ENCODE data around the gene OR51S1. TPM values are rescaled to one million over a fixed set of nuclear protein-coding genes. Genes with fewer than 3 reads are reported as not detected.

Gene OR51S1
- total RNA-seq, 6 experiments from 2014 or later: not detected

DNA sequence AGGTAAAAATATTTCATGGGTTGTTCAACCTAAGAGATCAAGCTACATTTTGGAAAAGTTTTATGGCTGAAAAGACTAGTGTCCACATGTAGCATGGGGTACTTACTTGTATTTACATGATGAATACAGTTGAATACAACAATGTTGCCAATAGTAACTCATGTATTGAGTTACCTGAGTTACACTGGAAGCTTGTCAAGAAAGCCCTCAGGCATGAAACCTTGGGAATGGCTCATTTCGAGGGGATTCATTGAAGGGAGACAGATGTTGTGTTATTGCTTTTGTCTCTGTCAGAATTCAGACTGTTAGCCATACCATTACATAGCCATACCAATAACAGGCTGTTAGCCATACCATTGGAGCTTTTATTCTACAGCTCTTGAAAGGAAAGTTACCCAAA, 18.7 kb downstream of the OR51S1 start:
- H3K27me3 Mint-ChIP-seq (ENCODE audit: insufficient read depth): no peaks in the 10 kb centered on the region
- TF ChIP-seq, protein P1, sequence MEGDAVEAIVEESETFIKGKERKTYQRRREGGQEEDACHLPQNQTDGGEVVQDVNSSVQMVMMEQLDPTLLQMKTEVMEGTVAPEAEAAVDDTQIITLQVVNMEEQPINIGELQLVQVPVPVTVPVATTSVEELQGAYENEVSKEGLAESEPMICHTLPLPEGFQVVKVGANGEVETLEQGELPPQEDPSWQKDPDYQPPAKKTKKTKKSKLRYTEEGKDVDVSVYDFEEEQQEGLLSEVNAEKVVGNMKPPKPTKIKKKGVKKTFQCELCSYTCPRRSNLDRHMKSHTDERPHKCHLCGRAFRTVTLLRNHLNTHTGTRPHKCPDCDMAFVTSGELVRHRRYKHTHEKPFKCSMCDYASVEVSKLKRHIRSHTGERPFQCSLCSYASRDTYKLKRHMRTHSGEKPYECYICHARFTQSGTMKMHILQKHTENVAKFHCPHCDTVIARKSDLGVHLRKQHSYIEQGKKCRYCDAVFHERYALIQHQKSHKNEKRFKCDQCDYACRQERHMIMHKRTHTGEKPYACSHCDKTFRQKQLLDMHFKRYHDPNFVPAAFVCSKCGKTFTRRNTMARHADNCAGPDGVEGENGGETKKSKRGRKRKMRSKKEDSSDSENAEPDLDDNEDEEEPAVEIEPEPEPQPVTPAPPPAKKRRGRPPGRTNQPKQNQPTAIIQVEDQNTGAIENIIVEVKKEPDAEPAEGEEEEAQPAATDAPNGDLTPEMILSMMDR (IDR thresholded peaks at IDR 0.05): no peak

DNA sequence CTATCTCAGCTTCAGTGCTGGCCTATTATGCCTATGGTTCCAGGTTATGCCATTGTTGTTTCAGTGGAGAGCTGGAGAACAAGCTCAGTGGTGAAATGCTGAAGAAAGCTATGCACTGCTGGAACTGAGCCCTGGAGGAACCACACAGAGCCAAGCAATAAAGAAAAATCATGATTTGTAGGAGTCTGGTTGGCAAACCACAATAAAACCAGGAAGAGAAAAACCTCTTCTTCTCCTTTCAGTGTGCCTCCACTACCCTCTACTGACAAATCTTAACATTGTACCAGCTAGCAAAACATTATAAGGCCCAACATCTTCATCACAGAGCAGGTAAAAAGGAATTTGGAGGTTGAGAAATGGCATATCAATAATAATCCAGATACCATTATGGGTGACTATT, 22.6 kb downstream of the OR51S1 start:
- no peak overlapping the region for H3K27ac Mint-ChIP-seq
- no peak overlapping the region for H3K4me3 Mint-ChIP-seq
- H3K36me3 Mint-ChIP-seq (ENCODE audit: low read depth): no peaks in the 10 kb centered on the region
- H3K4me1 Mint-ChIP-seq (ENCODE audit: low read depth): no peaks in the 10 kb centered on the region
- DNase-seq: no peak
- TF ChIP-seq, protein P1 (IDR thresholded peaks at IDR 0.05): no peak
- H3K9me3 Mint-ChIP-seq: peaks cover 34% of the 10 kb centered on the region
- H3K27me3 Mint-ChIP-seq (ENCODE audit: insufficient read depth): no peaks in the 10 kb centered on the region

More for the DNA sequence above, 18.7 kb downstream of the OR51S1 start:
- no peak for DNase-seq
- Mint-ChIP-seq H3K27ac (no peak overlapping the region), H3K9me3 (peaks cover 26% of the 10 kb centered on the region), H3K4me1 (ENCODE audit: low read depth) (no peaks in the 10 kb centered on the region), H3K4me3 (no peak overlapping the region), H3K36me3 (ENCODE audit: low read depth) (no peaks in the 10 kb centered on the region)

DNA sequence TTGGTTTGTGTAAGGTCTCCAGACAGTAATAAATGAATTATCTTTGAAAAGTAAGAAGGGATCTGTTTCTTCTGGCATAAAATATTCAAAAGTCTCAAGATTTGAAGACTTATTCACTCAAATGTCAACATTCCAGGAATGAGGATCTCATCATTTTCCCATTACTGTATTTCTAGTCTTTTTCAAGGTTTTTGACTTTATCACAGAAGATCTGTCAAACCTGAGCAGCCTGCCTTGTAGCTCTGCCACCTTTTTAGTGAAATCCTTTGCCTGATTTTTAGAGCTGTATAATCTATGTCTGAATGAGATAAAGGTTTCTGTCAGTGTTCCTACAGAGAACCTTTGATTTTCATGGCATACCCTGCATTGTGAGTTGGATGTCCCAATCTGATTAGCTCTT, 23.9 kb downstream of the OR51S1 start:
- H3K9me3 Mint-ChIP-seq: peaks cover 40% of the 10 kb centered on the region
- no peaks in the 10 kb centered on the region for H3K27me3 Mint-ChIP-seq (ENCODE audit: insufficient read depth)
- no peak for DNase-seq
- H3K4me1 Mint-ChIP-seq (ENCODE audit: low read depth): no peaks in the 10 kb centered on the region
- H3K4me3 Mint-ChIP-seq: no peak overlapping the region
- TF ChIP-seq, protein P1 (IDR thresholded peaks at IDR 0.05): no peak
- H3K27ac Mint-ChIP-seq: no peak overlapping the region
- no peaks in the 10 kb centered on the region for H3K36me3 Mint-ChIP-seq (ENCODE audit: low read depth)

DNA sequence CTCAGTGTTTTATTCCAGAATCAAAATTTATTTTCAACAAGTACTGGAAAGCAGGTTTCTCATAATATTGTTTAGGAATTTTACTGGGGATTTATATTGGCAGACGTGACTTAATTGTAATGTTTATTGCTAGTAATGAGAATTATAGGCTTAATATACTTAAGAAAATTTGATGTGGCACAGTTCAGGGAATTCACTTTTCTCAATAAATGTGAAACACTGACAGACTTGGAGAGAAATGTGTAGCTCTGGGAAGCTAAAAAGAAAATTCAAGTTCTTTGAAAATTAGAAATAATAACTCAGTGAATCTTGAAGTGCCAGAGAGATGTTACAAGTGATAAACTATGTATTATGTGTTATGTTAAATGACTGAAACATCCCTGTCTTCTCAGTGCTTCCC, 28.0 kb downstream of the OR51S1 start, which contains the start of gene OR51F2:
OR51F2 (plus strand) TSS at position 301 of the 400 bp plus-strand sequence. CDS start 101 bp downstream, outside the sequence.
- no peaks in the 10 kb centered on the region; the same call in 1 of the 2 replicates for H3K27me3 Mint-ChIP-seq (ENCODE audit: insufficient read depth)
- peaks cover 42% of the 10 kb centered on the region for H3K9me3 Mint-ChIP-seq
- no peak for DNase-seq
- H3K36me3 Mint-ChIP-seq (ENCODE audit: low read depth): no peaks in the 10 kb centered on the region
- TF ChIP-seq, protein P1 (IDR thresholded peaks at IDR 0.05): no peak
- H3K4me3 Mint-ChIP-seq: no peak within 1 kb of the TSS
- no peak within 1 kb of the TSS for H3K27ac Mint-ChIP-seq
- no peaks in the 10 kb centered on the region for H3K4me1 Mint-ChIP-seq (ENCODE audit: low read depth)

DNA sequence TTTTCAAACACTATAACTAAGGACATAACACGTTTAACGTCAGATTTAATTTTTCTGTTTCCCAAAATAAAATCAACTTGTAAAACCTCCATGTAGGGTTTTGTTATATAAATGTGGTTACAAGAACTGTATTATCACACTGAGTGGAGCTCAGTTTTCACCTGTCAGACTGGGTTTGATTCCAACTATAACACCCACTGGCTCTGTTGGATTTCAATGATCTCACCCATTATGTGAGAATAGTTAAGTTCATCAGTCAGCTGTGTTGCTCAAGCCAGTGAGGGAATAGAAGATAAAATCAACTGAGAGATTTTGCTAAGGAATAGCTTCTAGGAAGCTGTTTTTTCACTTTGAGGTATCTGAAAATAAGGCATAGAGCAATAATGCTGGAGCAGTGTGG, 39.8 kb downstream of the OR51S1 start:
- Mint-ChIP-seq H3K4me1 (ENCODE audit: low read depth) (no peaks in the 10 kb centered on the region), H3K36me3 (ENCODE audit: low read depth) (no peaks in the 10 kb centered on the region), H3K4me3 (no peak overlapping the region), H3K27me3 (ENCODE audit: insufficient read depth) (no peaks in the 10 kb centered on the region), H3K9me3 (peaks cover 40% of the 10 kb centered on the region), H3K27ac (no peak overlapping the region)
- TF ChIP-seq, protein P1 (IDR thresholded peaks at IDR 0.05): no peak
- no peak for DNase-seq

DNA sequence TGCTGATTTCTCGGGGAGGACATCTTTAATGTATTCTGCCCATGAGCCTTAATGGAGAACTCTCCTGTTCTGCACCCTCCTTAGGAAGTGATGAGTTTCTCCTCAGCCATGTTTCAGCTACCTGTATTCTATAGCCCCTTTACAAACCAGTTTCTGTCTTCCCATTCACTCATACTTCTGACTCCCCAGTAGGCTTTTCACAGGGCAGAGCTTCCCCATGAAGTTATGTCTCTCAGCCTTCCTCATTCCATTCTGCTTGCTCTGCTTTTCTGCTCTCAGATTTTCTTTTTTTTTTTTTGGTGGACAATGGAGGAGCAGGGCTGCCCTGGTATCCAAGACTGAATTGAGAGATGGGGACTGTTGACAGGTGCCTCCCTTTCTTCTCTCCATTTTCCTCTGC, 40.5 kb downstream of the OR51S1 start:
- no peaks in the 10 kb centered on the region for H3K36me3 Mint-ChIP-seq (ENCODE audit: low read depth)
- no peak overlapping the region for H3K4me3 Mint-ChIP-seq
- TF ChIP-seq, protein P1 (IDR thresholded peaks at IDR 0.05): no peak
- H3K4me1 Mint-ChIP-seq (ENCODE audit: low read depth): no peaks in the 10 kb centered on the region
- DNase-seq: no peak
- H3K27ac Mint-ChIP-seq: no peak overlapping the region
- no peaks in the 10 kb centered on the region for H3K27me3 Mint-ChIP-seq (ENCODE audit: insufficient read depth)
- peaks cover 45% of the 10 kb centered on the region for H3K9me3 Mint-ChIP-seq

Data from HFFc6 (cell line).